HG03025 (cell line): ENCODE results near the gene TCF7.

Experiments used
- ATAC-seq: cut with Tn5 transposase; IDR thresholded peaks from one replicate; pipeline ENCODE4 v1.9.1; 2021; ENCODE audit warnings: mild to moderate bottlenecking, moderate library complexity; ENCODE audit not compliant: unreplicated experiment, low FRiP score

Gene TCF7

DNA sequence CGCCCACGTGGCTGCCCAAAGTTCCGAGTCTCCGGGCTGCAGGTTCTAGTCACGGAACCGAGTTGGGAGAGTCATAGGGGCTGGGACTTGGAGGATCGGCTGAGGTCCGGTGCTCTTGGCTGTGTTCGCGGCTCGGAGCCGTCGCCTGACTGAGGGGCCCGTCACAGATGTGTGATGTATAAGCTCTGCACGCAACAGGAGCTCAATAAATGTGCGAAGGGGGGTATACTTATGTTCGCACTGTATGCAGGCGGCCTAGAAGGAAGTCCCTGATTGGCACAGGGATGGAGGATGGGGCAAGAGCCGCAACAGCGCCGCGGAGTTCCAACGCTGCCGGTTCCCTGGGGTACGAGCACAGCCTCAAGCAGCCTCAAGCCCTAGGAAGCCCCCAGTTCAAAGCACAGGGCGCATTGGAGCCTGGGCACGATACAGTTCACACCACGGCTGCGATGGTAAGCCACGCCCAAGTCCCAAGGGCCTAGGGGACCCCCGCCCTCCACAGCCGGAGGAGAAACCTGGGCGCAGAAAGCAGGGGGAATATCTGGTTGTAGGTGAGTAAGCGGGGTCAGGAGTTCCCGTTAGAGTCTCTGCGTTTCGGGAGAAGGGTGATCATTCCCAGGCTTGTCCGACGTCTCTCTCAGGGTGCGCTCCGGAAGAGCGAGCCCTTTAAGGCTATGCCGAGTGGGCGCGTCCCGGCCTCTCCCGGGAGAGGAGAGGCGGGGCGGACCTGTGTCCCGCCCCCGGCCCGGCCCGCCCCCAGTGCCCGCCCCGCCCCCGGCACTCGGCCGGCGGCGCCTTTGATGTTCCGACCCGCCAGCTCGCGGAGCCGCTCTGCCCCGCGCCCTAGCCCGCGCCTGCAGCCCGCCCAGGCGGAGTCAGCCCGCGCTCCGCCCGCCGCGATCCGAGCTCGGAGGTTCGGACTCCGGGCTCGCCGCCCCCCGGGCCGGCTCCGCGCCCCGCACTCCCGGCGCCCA, at the start of gene TCF7:
Gene TCF7 (plus strand): TSS at position 780 of the 974 bp plus-strand sequence. CDS start 226 bp downstream, outside the sequence.
- peak; percentile 78 for ATAC-seq

DNA sequence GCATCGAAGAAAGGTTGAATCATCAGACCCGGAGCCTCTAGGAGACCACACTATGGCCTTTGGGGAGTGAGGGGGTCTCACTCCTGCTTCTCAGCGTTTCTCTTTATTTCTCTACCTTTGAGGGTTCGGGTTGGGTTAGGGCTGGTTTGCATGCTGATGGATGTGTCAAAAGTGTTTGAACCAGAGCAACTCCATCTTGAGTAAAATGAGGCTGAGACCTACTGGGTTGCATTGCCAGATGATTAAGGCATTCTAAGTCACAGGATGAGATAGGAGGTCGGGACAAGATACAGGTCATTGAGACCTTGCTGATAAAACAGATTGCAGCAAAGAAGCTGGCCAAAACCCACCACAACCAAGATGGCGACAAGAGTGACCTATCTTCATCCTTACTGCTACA, 44.9 kb upstream of the TCF7 start:
- ATAC-seq, result no peak

DNA sequence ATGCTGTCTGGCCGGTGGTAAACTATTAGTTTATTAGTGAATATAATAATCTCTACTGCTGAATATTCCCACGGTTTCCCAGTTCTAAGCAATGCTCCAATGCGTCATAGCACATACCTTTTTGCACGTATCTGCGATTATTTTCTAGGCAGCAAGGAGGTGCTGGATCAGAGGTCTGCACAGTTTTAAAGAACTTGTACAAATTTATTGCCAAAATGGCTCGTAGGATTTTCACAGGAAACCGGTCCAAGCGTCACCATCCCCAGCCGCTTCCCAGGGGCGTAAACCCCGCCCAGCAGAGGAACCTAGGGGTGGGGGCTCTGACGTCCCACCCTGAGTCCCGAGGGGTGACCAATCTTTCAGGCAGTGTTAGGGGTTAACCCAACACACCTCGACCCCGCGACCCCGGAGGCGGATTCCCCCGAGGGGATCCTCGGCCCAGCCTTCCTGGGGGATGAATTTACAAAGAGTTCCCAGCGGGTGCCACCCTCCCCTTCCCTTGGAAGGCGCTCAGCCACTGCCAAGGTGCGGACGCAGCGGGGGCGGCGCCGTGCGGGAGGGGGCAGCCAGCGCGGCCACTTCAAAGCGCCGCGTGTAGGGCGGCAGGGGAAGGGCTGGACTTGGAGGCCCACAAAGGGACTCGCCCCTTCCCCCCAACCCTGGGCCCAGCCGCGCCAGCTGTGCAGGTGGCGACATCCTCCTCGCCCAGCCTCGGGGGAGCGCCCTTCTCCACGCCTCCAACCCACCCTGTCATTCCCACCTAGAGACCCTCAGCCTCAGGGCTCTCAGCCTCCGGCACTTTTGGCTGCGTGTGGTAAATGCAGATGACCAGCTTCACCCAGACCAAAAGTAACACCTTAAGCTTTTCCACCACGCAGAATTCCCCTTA, 43.5 kb upstream of the TCF7 start:
- no peak for ATAC-seq

DNA sequence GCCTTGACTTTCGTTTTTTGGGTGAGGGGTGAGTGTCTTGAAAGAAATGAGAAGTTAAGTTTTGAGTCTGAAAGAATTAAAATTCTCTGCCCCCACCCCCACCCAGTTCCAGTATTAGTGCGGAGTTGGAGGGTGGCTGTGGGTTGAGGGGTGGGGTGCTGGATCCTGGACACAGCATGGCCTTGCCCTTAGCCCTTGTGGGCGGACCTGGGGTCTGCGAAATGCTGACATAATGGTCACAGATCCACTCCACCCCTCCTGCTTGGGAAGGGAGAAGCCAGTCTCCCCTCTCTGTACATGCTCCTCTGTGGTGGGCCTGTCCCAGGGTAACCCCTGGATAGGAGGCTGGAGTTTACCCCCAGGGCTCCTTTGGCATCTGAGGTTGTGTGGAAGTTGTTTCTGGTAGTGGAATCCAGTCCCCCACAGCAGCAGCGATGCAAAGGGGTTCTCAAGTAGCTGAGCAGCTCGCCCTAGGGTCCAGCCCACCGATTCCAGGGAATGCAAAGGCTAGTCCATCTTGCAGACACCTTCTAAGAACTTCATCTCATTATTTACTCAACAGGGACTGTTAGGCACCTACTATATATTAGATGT, 42.8 kb upstream of the TCF7 start:
- no peak for ATAC-seq

DNA sequence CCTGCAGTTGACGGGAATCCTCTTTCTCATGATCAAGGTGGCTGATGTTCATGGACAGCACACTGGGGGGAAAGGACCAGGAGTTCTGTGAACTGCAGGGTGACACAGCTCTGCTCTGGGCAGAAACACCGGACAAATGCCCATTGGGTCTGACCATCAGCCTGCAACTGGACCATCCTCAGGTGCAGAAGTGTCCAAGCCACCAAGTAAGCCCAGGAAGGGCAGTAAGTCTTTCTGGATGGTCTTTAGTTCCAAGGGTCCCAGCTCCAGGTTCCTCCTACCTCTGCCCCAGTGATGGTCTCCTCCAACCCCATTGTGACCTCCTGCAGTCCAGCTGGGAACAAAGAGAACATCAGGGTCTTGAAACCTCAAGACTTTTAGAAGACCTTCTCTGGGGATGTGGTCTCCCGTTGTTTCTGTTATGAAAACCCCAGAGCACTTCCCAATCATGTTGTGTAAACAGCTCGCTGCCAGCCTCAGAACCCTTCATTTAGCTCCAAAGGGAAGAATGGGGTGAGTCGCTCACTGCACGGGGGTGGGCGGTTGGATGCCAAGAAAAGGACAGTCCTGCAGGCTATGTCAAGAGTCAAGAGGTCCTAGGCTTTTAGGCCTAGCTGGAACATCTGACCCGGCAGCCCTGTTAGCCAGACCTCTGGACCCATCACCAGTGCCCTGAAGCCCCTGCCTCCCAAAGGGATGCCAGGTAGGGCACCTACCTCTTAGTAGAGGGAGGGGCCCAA, 41.8 kb upstream of the TCF7 start:
- ATAC-seq, result no peak

DNA sequence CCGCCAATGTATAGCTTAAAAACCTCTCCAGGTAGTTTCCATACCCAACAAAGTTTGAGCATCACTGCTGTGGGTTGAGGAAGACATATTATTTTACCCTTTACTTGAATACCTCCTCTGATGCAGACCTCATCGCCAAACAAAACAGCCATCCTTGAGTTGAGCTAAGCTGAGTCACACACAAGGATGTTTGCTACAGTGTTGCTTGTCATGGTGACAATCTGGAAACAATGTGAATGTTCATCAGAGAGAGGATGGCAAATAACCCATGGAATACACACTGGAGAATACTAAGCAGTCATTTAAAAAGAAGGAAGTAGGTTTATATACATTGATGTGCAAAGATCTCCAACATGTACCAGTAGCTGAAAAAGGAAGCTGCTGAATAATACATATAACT, 41.1 kb upstream of the TCF7 start:
- ATAC-seq, result no peak

DNA sequence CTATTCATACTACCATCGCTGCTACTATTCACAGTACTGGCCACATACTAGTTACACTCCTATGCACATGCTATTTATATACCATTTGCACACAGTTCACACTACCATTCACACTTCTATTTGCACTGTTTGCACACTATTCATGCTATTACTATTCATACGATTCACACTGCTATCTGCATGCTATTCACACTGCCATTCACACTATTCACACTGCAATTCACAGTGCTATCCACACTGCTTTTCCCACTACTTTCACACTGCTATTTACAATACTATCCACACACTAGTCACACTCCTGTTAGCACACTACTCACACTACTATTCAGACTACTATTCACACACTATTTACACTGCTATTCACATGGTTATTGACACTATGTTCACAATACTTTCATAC, 39.4 kb upstream of the TCF7 start:
- ATAC-seq, result no peak

DNA sequence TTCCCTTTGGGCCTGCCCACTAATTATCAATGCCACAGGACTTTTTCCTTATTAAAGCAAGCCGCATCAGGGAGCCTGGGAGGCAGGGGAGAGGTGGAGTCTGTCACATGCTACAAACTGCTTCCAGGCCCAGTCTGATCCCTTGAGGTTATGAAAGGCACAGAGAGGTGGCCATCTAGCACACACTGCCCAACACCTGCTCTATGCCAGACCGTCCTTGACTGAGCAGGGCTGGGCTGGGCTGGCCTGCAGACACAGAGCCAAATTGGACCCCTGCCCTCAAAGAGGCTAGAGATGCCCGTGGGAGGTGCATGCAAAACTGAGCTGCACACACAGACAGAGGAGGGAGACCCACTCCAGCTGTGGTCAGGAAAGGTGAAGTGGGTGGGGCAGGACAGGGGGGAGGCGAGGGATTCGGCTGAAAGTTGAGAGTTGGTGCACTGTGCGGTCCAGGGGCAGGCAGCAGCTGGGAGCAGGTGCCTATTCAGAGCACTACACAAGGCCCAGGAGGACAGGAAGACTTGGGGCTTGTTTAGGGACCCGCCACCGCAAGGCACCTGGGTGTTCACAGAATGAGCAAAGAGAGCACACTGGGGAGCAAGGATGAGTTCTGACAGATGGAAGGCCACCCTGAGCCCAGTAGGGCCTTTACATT, 36.4 kb upstream of the TCF7 start:
- ATAC-seq, result no peak

DNA sequence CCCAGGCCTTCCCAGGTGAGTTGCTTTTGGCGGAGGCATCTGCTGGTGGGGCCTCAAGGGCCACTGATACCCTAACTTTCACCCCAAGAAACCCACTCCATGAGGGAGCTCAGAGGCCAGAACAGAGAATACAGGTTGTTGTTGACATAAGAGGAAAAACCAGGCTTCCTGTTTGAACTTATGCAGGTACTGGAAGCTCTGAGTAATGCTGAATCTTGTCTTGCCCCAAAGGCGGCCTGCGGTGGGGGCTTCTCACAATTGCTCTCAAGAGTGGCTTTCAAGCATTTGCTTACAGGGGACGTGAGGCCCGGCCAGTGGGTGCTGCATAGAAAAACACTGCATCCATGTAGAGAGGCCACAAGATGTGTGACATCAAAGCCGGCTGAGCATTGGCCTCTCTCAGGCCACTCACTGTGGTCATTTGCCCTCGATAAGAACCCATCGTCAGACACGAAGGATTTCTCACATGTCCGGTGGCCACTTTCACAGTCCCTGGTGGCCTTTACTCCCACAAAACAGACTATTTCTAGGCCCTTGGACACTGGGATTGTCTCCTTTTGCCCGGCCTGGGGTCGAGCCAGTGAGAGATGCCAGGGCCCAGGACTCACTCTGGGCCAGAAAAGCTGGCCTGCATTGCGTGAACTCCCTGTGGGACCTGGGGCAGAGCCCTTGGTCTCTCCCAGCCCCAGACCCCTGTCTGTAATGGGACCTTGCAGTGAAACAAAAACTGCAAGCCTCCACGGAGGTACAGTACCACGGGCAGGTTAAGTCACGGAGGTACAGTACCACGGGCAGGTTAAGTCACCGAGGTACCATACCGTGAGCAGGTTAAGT, 34.5 kb upstream of the TCF7 start:
- no peak for ATAC-seq

DNA sequence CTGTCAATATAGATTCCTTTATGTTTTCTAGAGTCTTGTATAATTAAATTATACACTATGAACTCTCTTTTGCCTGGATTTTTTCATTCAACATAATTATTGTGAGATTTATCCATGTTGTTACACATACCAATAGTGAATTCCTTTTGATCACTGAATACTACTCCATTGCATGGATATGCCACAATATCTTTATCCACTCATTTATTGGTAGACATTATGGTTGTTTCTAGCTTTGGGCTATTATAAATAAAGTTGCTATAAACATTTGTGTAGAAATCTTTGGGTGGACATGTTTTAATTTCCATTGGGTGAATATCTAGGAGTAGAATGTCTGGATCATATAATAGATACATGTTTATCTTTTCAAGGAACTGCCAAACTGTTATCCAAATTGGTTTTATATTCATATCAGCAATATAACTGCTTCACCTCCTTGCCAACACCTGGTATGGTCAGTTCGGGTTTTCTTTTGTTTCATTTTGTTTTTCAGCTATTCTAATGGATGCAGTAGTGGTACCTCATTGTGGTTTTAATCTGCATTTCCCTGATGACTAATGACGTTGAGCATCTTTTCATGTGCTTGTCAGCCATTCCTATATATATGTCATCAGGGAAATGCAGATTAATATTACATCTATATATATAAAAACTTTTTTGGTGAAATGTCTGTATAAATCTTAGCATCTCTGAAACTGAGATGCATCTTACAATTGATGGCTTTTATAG, 32.1 kb upstream of the TCF7 start:
- ATAC-seq, result no peak

DNA sequence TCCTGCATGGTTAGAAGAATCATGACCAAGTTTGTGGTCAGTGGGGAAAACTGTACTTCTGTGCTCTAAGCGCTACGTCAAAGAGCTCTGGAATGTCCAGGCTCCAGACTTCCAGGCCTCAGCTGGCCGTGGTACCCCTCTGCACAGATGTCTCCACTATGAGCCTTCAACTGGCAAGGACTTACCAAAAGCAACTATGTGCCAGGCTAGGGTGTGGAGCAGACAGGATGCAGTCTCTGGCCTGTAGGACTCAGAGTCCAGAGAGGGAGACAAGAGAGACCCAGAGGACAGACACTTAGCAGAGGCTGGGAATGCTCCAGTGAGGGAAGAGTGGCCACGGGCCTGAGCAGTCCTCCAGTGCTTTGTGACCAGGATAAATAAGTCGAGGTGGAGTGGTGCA, 31.0 kb upstream of the TCF7 start:
- ATAC-seq, result no peak

DNA sequence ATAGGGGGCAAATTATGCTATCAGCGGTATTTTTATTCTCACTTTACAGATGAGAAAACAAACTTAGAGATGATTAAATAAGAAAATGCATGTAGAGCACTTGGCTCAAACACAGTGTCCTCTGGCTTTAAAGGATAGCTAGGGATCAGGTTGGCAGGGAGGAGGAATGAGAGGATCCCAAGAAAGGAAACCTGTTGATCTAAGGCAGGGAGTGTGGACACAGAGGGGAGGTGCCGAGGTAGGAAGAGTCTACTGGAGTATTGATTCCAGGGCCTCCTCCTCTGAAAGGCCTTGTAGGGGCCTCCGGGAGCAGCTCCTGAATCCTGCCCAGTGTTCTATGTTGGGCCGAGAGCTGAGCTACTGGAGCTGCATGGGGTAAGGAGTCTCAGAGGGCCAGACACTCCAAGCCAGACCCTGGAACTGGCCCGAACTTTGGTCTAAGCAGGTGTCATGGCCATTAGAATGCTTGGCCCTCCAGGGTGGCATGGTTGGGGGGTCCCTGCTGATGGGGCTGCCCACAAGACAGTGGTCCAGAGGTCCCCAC, 30.4 kb upstream of the TCF7 start:
- no peak for ATAC-seq

DNA sequence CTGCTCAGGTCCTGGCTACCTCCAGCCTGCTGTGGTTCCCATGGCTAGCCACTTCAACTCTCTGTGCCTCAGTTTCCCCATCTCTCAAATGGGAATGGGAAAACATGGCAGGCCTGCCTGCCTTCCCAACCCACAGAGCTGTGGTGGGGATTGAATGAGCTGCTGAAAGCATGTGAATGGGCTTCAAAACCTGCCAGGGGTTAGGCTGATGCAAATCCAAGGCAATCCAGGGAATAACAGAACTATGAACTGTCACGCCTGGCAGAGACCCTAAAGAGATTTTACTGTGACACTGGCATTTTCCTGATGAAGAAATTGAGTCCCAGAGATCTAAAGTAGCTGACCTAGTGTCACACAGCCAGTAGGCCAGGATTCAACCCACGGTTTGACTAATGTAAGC, 29.9 kb upstream of the TCF7 start:
- ATAC-seq, result no peak

DNA sequence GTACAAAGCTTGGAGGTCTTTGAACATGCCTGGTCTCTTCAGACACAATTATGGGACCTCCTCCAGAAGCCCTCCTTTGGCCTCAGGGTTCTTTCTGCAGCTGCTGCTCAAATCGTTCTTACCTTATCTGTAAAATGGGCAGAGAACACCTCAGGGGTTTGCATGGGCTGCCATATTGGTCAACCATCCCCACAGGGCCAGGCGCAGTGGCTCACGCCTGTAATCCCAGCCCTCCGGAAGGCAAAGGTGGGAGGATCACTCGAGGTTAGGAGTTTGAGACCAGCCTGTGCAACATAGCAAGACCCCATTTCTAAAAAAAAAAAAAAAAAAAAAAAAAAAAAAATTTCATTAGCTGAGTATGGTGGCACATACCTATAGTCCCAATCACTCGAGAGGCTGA, 29.1 kb upstream of the TCF7 start:
- ATAC-seq, result no peak

DNA sequence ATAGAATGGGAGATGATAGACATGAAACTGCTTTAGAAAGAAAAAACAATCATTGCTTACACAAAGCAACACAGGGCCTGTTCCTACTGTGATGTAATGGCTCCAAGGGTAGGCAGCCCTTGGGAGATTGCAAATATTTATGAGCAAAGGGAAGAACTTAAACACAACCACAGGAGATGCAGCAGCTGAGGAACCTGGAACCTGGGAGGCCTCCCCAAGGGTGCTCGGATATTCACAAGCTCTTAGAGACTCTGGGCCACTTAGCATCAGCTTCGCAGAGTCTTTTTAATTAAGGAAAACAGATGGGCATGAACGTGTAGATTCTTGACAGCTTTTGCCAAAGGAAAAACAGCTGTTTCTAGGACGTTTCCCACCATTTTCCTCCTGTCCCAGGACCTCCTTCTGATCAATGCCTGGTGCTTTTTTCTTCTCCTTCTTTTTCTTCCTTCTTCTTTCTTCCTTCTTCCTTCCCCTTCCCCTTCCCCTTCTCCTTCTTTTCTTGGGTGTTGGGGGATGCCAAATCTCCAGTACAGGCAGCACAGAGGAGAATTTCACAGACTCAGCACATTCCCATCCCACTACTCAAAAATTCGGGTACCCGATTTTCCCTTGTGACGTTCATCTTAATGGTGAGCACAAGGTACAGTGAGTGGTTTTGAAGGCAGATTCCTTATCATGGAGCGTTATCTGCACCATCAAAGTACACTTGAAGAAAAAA, 28.1 kb upstream of the TCF7 start:
- no peak for ATAC-seq

DNA sequence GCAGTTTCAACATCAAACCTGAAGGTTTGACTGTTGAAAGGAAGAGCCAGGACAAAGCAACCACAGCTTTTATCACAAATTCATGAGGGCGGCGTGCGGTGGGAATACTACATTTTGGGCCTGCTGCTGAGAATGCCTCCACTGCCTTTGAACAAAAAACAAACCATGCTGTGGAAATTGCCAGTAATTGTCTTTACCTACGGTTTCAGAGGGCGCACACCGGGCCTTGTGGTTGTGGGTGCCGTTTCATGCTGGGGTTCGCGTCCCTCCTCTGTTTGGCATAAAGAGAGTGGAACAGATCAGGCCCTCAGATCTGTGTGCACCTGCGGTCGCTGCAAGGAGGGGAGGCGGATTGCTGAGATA, 27.6 kb upstream of the TCF7 start:
- no peak for ATAC-seq

DNA sequence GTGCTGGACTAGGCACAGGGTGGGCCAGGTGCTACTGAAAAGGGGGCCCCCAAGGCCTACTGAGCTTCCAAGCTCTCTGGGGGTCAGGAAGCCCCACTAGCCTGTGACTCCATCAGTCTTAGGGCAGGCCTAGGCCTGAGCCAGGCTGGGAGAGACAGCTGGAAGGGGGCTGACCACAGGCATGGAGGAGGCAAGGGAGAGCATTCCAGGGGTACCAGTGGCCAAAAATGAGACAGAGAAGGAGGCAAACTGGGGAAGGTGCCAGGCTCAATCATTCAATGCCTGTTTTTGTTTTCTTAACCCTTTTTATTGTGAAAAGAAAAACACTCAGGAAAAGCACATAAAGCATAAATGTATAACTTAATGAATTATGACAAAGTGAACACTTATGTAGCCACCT, 26.2 kb upstream of the TCF7 start:
- ATAC-seq, result no peak
